ENCODE data around the gene SIRPG.

DNA sequence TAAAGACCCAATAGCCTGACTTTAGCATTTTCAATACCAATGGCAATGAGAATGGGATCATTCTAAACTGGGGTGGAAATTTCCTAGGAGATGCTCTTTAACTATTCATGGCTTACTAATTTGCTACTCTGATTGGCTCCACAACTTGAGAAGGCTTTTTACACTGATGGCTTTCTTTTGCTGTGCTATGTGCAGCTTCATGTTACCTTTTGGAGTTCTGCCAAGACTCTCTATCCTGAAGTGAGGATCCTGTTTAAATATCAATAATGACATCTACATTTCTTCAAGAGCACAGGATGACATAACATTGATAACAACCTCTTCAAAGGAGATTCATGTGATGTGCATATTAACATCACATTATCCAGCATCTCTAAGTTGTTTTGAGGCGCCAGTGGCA, 43.4 kb upstream of the SIRPG start:
- TF ChIP-seq, protein P1, sequence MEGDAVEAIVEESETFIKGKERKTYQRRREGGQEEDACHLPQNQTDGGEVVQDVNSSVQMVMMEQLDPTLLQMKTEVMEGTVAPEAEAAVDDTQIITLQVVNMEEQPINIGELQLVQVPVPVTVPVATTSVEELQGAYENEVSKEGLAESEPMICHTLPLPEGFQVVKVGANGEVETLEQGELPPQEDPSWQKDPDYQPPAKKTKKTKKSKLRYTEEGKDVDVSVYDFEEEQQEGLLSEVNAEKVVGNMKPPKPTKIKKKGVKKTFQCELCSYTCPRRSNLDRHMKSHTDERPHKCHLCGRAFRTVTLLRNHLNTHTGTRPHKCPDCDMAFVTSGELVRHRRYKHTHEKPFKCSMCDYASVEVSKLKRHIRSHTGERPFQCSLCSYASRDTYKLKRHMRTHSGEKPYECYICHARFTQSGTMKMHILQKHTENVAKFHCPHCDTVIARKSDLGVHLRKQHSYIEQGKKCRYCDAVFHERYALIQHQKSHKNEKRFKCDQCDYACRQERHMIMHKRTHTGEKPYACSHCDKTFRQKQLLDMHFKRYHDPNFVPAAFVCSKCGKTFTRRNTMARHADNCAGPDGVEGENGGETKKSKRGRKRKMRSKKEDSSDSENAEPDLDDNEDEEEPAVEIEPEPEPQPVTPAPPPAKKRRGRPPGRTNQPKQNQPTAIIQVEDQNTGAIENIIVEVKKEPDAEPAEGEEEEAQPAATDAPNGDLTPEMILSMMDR (IDR thresholded peaks at IDR 0.05): no peak
- TF ChIP-seq EZH2 (IDR thresholded peaks at IDR 0.05): no peak
- no peak for TF ChIP-seq EZH2phosphoT487 (IDR thresholded peaks at IDR 0.05)
